HepG2 (cell line): ENCODE results near the gene PDSS2. TPM values are rescaled to one million over a fixed set of nuclear protein-coding genes. Genes with fewer than 3 reads are reported as not detected.

ENCODE experiments used
- CBX5 ChIP-seq: sonication (generic); formaldehyde crosslinking; IDR thresholded peaks from 2 replicates; pipeline ENCODE4 v1.4.0; 2020; ENCODE audit warnings: missing genetic modification reagents, borderline replicate concordance
- DPF2 ChIP-seq: sonication (generic); formaldehyde crosslinking; IDR thresholded peaks from 2 replicates; pipeline ENCODE4 v1.4.0; 2020; ENCODE audit warnings: mild to moderate bottlenecking, low read depth, missing genetic modification reagents, borderline replicate concordance
- HOXD1 ChIP-seq: sonication (generic); formaldehyde crosslinking; IDR thresholded peaks from 2 replicates; pipeline ENCODE4 v1.5.0; 2020; ENCODE audit warnings: missing genetic modification reagents
- KLF12 ChIP-seq: sonication (generic); formaldehyde crosslinking; IDR thresholded peaks from 2 replicates; pipeline ENCODE4 v1.4.0; 2020; ENCODE audit warnings: missing genetic modification reagents, borderline replicate concordance
- NFIC ChIP-seq: IDR thresholded peaks from 2 replicates; pipeline ENCODE4 v1.6.1; 2012; ENCODE audit warnings: mild to moderate bottlenecking, low read length, inconsistent platforms
- TCF12 ChIP-seq, 2 experiments: fragments of 450-650 bp in 1 of 2; sonication (generic) in 1 of 2; formaldehyde crosslinking in 1 of 2; IDR thresholded peaks; 2 replicates each; pipeline versions ENCODE4 v1.6.1 to v1.8.0; 2017 to 2022; ENCODE audit warnings: antibody characterized with exemption in 1 of 2, mild to moderate bottlenecking in 1 of 2, missing genetic modification reagents in 1 of 2, moderate library complexity in 1 of 2
- TGIF2 ChIP-seq: IDR thresholded peaks from 2 replicates; pipeline ENCODE4 v1.6.1; 2016; ENCODE audit warnings: control low read depth, missing compliant biosample characterization
- ZFP1 ChIP-seq: IDR thresholded peaks from 2 replicates; pipeline ENCODE4 v1.6.1; 2016
- ZNF557 ChIP-seq: sonication (generic); formaldehyde crosslinking; IDR thresholded peaks from 2 replicates; pipeline ENCODE4 v1.4.0; 2020; ENCODE audit warnings: missing genetic modification reagents
- ZNF562 ChIP-seq: sonication (generic); formaldehyde crosslinking; IDR thresholded peaks from 2 replicates; pipeline ENCODE4 v1.8.0; 2022; ENCODE audit warnings: missing genetic modification reagents, borderline replicate concordance
- ZSCAN21 ChIP-seq: sonication (generic); formaldehyde crosslinking; IDR thresholded peaks from 2 replicates; pipeline ENCODE4 v1.8.0; 2022; ENCODE audit warnings: mild to moderate bottlenecking, missing genetic modification reagents, moderate library complexity, borderline replicate concordance
- polyA plus RNA-seq, 8 experiments: library from polyadenylated mRNA; depleted of rRNA in 3 of 8; stranded (reverse) in 7 of 8; unstranded in 1 of 8; fragments of >200 nt; fragmentation: Illumina TruSeq in 4 of 8; extraction: Trizol in 4 of 8; gene quantifications; 2 replicates each; pipeline versions ENCODE4 v1.2.1 to v1.2.3, GENCODE V29; 2011 to 2016; ENCODE audit warnings: low read depth in 4 of 8, missing spikeins in 1 of 8, mixed read lengths in 1 of 8; ENCODE audit not compliant: insufficient read depth in 1 of 8
- total RNA-seq, 5 experiments: library from RNA; depleted of rRNA; stranded (reverse); fragments of >200 nt; fragmentation: Illumina TruSeq; extraction: Trizol; gene quantifications; 2 replicates each; pipeline ENCODE4 v1.2.3, GENCODE V29; 2016; ENCODE audit warnings: low read depth in 1 of 5
- TF ChIP-seq, protein P1 (sequence below): sonication (generic); formaldehyde crosslinking; IDR thresholded peaks from 2 replicates; pipeline ENCODE4 v1.5.0; 2020; ENCODE audit warnings: mild to moderate bottlenecking, missing genetic modification reagents, moderate library complexity
- TF ChIP-seq, protein P2 (sequence below): IDR thresholded peaks from 2 replicates; pipeline ENCODE4 v1.6.1; 2016; ENCODE audit warnings: low read depth, borderline replicate concordance
- TF ChIP-seq, protein P3 (sequence below): sonication (generic); formaldehyde crosslinking; IDR thresholded peaks from 2 replicates; pipeline ENCODE4 v1.4.0; 2020; ENCODE audit warnings: mild to moderate bottlenecking, missing genetic modification reagents
- TF ChIP-seq, protein P4 (sequence below): fragments of 450-650 bp; IDR thresholded peaks from 2 replicates; pipeline ENCODE4 v1.6.1; 2017; ENCODE audit warnings: mild to moderate bottlenecking
- TF ChIP-seq, protein P5 (sequence below): sonication (generic); formaldehyde crosslinking; IDR thresholded peaks from 2 replicates; pipeline ENCODE4 v1.8.0; 2022; ENCODE audit warnings: mild to moderate bottlenecking, missing genetic modification reagents, moderate library complexity
- TF ChIP-seq, protein P6 (sequence below): sonication (generic); formaldehyde crosslinking; IDR thresholded peaks from 2 replicates; pipeline ENCODE4 v1.5.1; 2020; ENCODE audit warnings: mild to moderate bottlenecking, moderate library complexity, missing genetic modification reagents

The PDSS2 gene
- total and polyA plus RNA-seq, 2 of the 13 experiments (the other 11 are each of a cell fraction or from before 2014, with no cell fraction given), result 16.2 to 17.0 TPM

DNA sequence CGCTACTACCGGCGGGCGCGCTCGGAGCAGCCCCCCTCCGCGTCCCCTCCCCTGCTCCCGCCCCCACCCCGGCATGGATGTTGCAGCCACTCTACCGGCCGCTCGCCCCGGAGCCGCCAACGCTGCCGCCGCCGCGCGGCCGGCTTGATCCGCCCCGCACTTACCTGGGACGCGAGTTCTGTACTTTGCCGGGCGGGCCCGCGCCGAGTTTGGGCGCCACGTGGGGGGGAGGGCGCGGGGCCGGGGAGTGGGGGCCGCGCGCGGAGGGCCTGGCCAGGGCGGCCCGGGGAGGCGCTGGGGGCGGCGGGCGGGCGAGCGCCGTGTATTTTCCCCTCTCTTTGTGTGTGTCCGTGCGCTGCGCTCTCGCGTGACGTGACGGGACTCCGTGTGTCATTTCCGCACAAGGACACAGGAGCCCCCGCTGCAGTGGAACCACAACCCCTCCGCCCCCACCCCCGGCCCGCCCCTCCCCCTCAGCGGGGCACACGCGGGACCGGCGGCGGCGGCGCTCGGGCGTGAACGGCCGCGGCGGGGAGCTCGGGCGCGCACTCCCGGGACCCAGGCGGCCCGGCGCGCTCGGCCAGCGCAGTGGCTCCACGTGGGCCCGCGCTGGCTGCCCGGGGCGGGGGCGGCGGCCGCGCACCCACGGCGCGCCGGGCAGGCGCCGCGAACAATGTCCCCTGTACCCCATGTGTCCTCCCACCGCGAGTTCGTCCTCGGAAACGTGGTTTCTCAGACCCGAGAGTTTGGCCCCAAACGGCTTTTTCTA lies 344.3 kb downstream of the PDSS2 start, which contains the start of gene BEND3 (continued):
- TF ChIP-seq, protein P1, sequence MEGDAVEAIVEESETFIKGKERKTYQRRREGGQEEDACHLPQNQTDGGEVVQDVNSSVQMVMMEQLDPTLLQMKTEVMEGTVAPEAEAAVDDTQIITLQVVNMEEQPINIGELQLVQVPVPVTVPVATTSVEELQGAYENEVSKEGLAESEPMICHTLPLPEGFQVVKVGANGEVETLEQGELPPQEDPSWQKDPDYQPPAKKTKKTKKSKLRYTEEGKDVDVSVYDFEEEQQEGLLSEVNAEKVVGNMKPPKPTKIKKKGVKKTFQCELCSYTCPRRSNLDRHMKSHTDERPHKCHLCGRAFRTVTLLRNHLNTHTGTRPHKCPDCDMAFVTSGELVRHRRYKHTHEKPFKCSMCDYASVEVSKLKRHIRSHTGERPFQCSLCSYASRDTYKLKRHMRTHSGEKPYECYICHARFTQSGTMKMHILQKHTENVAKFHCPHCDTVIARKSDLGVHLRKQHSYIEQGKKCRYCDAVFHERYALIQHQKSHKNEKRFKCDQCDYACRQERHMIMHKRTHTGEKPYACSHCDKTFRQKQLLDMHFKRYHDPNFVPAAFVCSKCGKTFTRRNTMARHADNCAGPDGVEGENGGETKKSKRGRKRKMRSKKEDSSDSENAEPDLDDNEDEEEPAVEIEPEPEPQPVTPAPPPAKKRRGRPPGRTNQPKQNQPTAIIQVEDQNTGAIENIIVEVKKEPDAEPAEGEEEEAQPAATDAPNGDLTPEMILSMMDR (CRISPR knock-in tag), result 0 out of 2 replicates have a peak, but pooled peaks have one; percentile 7
- TF ChIP-seq, protein P2, sequence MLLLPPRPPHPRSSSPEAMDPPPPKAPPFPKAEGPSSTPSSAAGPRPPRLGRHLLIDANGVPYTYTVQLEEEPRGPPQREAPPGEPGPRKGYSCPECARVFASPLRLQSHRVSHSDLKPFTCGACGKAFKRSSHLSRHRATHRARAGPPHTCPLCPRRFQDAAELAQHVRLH, result no peak
- no peak for TF ChIP-seq ZNF562 (CRISPR knock-in tag)
- TF ChIP-seq, protein P3, sequence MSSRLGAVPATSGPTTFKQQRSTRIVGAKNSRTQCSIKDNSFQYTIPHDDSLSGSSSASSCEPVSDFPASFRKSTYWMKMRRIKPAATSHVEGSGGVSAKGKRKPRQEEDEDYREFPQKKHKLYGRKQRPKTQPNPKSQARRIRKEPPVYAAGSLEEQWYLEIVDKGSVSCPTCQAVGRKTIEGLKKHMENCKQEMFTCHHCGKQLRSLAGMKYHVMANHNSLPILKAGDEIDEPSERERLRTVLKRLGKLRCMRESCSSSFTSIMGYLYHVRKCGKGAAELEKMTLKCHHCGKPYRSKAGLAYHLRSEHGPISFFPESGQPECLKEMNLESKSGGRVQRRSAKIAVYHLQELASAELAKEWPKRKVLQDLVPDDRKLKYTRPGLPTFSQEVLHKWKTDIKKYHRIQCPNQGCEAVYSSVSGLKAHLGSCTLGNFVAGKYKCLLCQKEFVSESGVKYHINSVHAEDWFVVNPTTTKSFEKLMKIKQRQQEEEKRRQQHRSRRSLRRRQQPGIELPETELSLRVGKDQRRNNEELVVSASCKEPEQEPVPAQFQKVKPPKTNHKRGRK (CRISPR knock-in tag), result no peak
- TF ChIP-seq, protein P4, sequence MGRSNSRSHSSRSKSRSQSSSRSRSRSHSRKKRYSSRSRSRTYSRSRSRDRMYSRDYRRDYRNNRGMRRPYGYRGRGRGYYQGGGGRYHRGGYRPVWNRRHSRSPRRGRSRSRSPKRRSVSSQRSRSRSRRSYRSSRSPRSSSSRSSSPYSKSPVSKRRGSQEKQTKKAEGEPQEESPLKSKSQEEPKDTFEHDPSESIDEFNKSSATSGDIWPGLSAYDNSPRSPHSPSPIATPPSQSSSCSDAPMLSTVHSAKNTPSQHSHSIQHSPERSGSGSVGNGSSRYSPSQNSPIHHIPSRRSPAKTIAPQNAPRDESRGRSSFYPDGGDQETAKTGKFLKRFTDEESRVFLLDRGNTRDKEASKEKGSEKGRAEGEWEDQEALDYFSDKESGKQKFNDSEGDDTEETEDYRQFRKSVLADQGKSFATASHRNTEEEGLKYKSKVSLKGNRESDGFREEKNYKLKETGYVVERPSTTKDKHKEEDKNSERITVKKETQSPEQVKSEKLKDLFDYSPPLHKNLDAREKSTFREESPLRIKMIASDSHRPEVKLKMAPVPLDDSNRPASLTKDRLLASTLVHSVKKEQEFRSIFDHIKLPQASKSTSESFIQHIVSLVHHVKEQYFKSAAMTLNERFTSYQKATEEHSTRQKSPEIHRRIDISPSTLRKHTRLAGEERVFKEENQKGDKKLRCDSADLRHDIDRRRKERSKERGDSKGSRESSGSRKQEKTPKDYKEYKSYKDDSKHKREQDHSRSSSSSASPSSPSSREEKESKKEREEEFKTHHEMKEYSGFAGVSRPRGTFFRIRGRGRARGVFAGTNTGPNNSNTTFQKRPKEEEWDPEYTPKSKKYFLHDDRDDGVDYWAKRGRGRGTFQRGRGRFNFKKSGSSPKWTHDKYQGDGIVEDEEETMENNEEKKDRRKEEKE, result no peak
- TF ChIP-seq, protein P5, sequence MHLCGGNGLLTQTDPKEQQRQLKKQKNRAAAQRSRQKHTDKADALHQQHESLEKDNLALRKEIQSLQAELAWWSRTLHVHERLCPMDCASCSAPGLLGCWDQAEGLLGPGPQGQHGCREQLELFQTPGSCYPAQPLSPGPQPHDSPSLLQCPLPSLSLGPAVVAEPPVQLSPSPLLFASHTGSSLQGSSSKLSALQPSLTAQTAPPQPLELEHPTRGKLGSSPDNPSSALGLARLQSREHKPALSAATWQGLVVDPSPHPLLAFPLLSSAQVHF (CRISPR knock-in tag), result 0 out of 2 replicates have a peak, but pooled peaks have one; percentile 12
- TF ChIP-seq ZSCAN21 (CRISPR knock-in tag), result 0 out of 2 replicates have a peak, but pooled peaks have one; percentile 22
- no peak for TF ChIP-seq CBX5 (CRISPR knock-in tag)
- no peak for TF ChIP-seq ZNF557 (CRISPR knock-in tag)
- TF ChIP-seq ZFP1 (CRISPR knock-in tag), result no peak
- no peak for TF ChIP-seq KLF12
- TF ChIP-seq HOXD1 (CRISPR knock-in tag), result no peak
- TF ChIP-seq DPF2 (CRISPR knock-in tag), result no peak
- no peak for TF ChIP-seq NFIC
- TF ChIP-seq TCF12 (IDR thresholded peaks at IDR 0.05), result no peak
- TF ChIP-seq TCF12 (CRISPR knock-in tag; IDR thresholded peaks at IDR 0.05), result no peak
- TF ChIP-seq TGIF2 (CRISPR knock-in tag), result no peak
- TF ChIP-seq, protein P6, sequence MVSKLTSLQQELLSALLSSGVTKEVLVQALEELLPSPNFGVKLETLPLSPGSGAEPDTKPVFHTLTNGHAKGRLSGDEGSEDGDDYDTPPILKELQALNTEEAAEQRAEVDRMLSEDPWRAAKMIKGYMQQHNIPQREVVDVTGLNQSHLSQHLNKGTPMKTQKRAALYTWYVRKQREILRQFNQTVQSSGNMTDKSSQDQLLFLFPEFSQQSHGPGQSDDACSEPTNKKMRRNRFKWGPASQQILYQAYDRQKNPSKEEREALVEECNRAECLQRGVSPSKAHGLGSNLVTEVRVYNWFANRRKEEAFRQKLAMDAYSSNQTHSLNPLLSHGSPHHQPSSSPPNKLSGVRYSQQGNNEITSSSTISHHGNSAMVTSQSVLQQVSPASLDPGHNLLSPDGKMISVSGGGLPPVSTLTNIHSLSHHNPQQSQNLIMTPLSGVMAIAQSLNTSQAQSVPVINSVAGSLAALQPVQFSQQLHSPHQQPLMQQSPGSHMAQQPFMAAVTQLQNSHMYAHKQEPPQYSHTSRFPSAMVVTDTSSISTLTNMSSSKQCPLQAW (CRISPR knock-in tag), result no peak
- TF ChIP-seq, all 625 proteins: peak for 5
